ENCODE results near the gene CEP44.

CEP44 gene

GRCh38 chr4:174318829-174319764 is 35.4 kb downstream of the CEP44 start:
- DNase-seq (ENCODE audit: low spot score), result no peak
- peak; percentile 60 for TF ChIP-seq CTCF (IDR thresholded peaks at IDR 0.05)
- H3K4me3 ChIP-seq, result no peak overlapping the region
- no peak overlapping the region for H3K27ac ChIP-seq

- H3K27ac ChIP-seq, result no peak overlapping the region
- TF ChIP-seq CTCF (IDR thresholded peaks at IDR 0.05), result no peak
- H3K4me3 ChIP-seq, result no peak overlapping the region
- DNase-seq (ENCODE audit: low spot score), result no peak
These were observed 36.9 kb downstream of the CEP44 start for GRCh38 chr4:174320494-174321199.

DNA sequence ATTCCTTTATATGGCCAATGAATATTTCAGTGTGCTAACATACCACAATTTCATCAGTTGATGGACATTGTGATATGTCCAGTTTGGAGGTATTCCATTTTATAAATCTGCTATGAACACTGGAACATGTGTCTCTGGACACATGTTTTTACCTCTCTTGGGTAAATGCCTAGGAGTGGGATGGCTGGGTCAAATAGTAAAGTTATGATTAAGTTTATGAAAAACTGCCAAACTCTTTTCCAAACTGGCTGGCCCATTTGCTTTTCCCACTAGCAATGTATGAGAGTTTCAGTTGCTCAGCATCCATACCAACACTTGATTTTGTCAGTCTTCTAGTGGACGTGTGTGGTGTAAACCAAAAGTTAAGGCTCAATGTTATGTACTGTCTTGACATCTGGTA is 40.5 kb downstream of the CEP44 start:
- no peak for TF ChIP-seq CTCF (IDR thresholded peaks at IDR 0.05)
- Histone ChIP-seq H3K27ac (no peak overlapping the region), H3K4me3 (no peak overlapping the region)
- DNase-seq (ENCODE audit: low spot score), result no peak

GRCh38 chr4:174324725-174325124 is 41.0 kb downstream of the CEP44 start:
- DNase-seq (ENCODE audit: low spot score), result no peak
- Histone ChIP-seq H3K27ac (no peak overlapping the region), H3K4me3 (no peak overlapping the region)
- TF ChIP-seq CTCF (IDR thresholded peaks at IDR 0.05), result no peak

DNA sequence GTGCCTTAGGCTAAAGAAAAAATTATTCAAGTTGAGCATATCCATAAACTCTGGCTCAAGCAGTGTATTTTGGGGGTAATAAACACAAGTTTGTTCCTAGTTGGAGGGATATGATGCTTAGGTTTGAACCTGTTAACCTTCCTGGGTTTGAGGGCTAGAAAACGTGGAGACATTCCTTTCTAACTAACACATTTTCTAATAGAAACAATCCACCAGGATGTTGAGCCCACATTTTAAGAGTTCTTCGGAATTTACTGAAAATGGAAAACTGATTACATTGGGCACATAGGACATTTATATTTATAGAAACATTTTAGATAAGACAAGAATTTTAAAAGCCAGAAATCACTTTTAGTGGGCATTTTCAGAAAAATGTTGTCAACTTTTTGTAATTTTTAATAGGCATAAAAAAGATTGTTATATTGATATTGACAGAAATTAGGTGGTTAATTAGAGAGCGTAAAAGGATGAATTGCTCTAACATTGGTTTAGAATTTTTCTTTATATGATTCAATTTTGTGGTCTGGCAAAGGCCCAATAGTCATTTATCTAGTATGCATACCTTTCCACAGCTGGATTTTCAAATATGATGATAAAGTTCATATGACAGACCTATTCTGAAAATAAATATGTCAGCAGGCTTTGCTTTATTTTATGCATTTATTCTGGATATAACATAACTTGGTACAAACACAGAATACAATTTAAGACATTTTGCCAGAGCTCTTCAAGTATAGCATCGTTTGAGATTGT is 49.2 kb downstream of the CEP44 start:
- TF ChIP-seq CTCF (IDR thresholded peaks at IDR 0.05), result no peak
- Histone ChIP-seq H3K4me3 (no peak overlapping the region), H3K27ac (no peak overlapping the region)
- DNase-seq (ENCODE audit: low spot score), result no peak

DNA sequence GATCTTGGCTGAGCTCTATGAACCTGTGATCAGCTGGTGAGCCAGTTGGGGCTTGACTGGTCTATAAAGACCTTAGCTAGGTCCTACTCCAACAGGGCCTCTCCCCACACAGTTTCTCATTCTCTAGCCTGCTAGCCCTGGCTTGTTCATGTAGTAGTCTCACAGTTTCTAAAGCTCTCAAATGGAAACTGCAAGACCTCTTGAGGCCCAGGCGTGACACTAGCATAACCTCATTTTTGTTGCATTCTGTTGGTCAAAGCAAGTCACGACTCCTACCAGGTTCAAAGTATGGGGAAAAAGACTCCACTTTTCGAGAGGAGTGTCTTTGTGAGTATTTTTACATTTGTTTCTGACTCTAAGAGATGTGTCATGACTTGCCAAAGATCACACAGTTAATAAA is 50.9 kb downstream of the CEP44 start:
- DNase-seq (ENCODE audit: low spot score), result no peak
- H3K4me3 ChIP-seq, result no peak overlapping the region
- no peak overlapping the region for H3K27ac ChIP-seq
- TF ChIP-seq CTCF (IDR thresholded peaks at IDR 0.05), result no peak

All from coronary artery (tissue), 2 donors.